Measurements from ENCODE around the gene PRSS21.

Gene PRSS21

GRCh38 chr16:2814551-2815298, 2.3 kb upstream of the PRSS21 start (continued):
- TF ChIP-seq AEBP2 (tag by site-specific recombination; IDR thresholded peaks at IDR 0.05; ENCODE audit: borderline replicate concordance) (no peak), ZNF621 (tag by site-specific recombination; IDR thresholded peaks at IDR 0.05) (no peak)

- ChIA-PET CTCF (interaction anchor here (1.0 kb wide), 1 partner anchor 23 kb away, joined by 4 read pairs; no protein-coding TSS in a partner anchor), POLR2A (no interaction called here)
- H3K4me3 ChIP-seq (ENCODE audit: low read depth, low read length), result no peak overlapping the region
- H3K27ac ChIP-seq (ENCODE audit: extremely low read depth, low read depth, low read length), result no peak overlapping the region
- H3K9me3 ChIP-seq (ENCODE audit: control insufficient read depth, insufficient read depth, low read depth, low read length), result no peaks in the 10 kb centered on the region
- H3K36me3 ChIP-seq (ENCODE audit: control insufficient read depth in 2 of 2, insufficient read depth in 1 of 2, low read length in 2 of 2), result no peaks in the 10 kb centered on the region
- no peaks in the 10 kb centered on the region for H3K4me1 ChIP-seq (ENCODE audit: control insufficient read depth, insufficient read depth, low read length)
- no peak for TF ChIP-seq SP7 (tag by site-specific recombination; IDR thresholded peaks at IDR 0.05)
- no peak for TF ChIP-seq ZNF639 (tag by site-specific recombination; IDR thresholded peaks at IDR 0.05)
- TF ChIP-seq BCL11A (tag by site-specific recombination; IDR thresholded peaks at IDR 0.05; ENCODE audit: low read depth), result no peak
- TF ChIP-seq ZNF37A (tag by site-specific recombination; IDR thresholded peaks at IDR 0.05), result no peak
- no peak for TF ChIP-seq ZNF785 (tag by site-specific recombination; IDR thresholded peaks at IDR 0.05)
- no peak for TF ChIP-seq ZNF580 (tag by site-specific recombination; IDR thresholded peaks at IDR 0.05)
- no peak for TF ChIP-seq ZNF2 (tag by site-specific recombination; IDR thresholded peaks at IDR 0.05)
- TF ChIP-seq ZNF280C (tag by site-specific recombination; IDR thresholded peaks at IDR 0.05), result no peak
- no peak for TF ChIP-seq ZNF707 (tag by site-specific recombination; IDR thresholded peaks at IDR 0.05)
- TF ChIP-seq KLF16 (tag by site-specific recombination; IDR thresholded peaks at IDR 0.05), result no peak
- no peak for TF ChIP-seq PRDM10 (tag by site-specific recombination; IDR thresholded peaks at IDR 0.05)
- TF ChIP-seq ZNF416 (tag by site-specific recombination; IDR thresholded peaks at IDR 0.05), result no peak
- TF ChIP-seq ZNF18 (tag by site-specific recombination; IDR thresholded peaks at IDR 0.05), result no peak
- no peak for TF ChIP-seq PBX3 (CRISPR knock-in tag; IDR thresholded peaks at IDR 0.05)
- TF ChIP-seq YY1 (tag by site-specific recombination; IDR thresholded peaks at IDR 0.05), result no peak
Observed at GRCh38 chr16:2815299-2815771, 1.7 kb upstream of the PRSS21 start.
